Peyer's patch (tissue), 4 donors: ENCODE measurements around the gene TRIM46.

Experiments used
- CTCF ChIP-seq, 6 experiments: fragments of 450-650 bp in 4 of 6; fragments of 200-600 bp in 2 of 6; sonication (generic) in 1 of 6; IDR thresholded peaks; one replicate each; pipeline ENCODE4 v1.5.1; 2017 to 2019; ENCODE audit warnings: antibody characterized with exemption in 6 of 6, mild to moderate bottlenecking in 3 of 6, moderate library complexity in 1 of 6
- POLR2A ChIP-seq, 2 donors: fragments of 450-650 bp; IDR thresholded peaks; one replicate each; pipeline ENCODE4 v1.5.1; 2017; ENCODE audit warnings: antibody characterized with exemption in 2 of 2, mild to moderate bottlenecking in 2 of 2, moderate library complexity in 2 of 2

GRCh38 chr1:155200920-155201319 lies 27.3 kb downstream of the TRIM46 start:
- TF ChIP-seq POLR2A (IDR thresholded peaks at IDR 0.05) (no peak), CTCF (IDR thresholded peaks at IDR 0.05) (no peak)
